CD4-positive, alpha-beta T cell treated with Interleukin-21 for 1 hour (primary cell): ENCODE results near the gene AGAP1.
"Not testable (repeated sequence)": the region's sequence is repeated elsewhere in the genome, so short reads cannot be mapped to it uniquely, and the experiment has no call there.

ENCODE experiments used
- DNase-seq: peaks from one replicate; pipeline ENCODE4 v3.0.0-alpha.2; 2020

Gene AGAP1

DNA sequence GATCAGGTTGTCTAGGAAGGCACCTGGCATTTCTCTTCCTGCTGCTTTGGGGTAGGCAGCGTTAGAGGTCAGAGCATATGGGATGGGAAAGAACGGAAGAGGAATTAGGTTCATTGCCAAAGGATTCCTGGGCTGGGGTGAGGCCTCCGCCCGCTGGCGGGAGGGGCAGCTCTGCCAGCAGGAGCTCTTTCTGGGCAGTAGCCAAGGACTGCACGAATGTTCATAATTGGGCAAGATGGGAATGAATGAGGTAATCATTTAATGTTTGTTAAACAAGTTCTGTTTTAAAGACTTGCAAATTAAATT is 253.9 kb downstream of the AGAP1 start:
- DNase-seq: no peak

- no peak for DNase-seq
Measured at GRCh38 chr2:235749121-235749770, 255.4 kb downstream of the AGAP1 start.

DNA sequence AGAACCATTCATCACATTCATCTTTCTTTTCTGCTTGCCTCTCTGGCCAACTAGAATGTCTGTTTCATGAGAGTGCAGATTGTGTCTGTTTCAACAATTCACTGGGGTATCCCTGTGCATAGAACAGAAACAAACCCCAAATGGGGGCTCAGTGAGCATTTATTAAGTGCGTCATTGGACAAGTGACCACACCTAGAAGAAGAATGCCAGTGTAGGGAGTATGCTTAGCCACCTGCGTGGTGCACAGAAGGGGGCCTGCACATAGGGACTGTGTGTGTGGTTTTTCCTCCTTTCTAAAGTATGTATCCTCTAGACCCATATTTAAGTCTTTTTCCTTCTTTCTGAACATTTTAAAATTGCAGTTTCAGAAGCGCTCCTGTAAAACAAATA is 255.9 kb downstream of the AGAP1 start:
- no peak for DNase-seq

GRCh38 chr2:235752846-235753245 is 259.0 kb downstream of the AGAP1 start:
- no peak for DNase-seq

- no peak for DNase-seq
Measured at GRCh38 chr2:235754357-235755207, 260.7 kb downstream of the AGAP1 start.

GRCh38 chr2:235756491-235756890 is 262.6 kb downstream of the AGAP1 start:
- DNase-seq: no peak

DNA sequence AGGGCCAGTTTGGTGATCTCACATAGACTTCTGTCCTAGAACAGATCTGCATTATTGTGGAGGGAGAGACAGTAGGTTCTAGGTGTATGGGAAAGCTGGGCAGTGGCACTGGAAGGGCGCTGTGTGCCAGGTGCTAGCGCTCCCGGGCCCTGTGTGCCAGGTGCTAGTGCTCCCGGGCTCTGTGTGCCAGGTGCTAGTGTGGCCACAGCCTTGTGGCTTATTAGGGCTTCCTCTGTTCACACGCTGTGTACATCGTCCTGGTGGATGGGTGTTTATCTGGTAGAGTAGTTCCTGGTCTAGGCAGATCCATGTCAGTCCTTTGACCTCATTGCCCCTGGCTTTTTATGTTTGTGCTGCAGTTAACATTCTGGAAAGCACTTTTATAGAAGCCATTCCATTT is 263.4 kb downstream of the AGAP1 start:
- DNase-seq: no peak

DNA sequence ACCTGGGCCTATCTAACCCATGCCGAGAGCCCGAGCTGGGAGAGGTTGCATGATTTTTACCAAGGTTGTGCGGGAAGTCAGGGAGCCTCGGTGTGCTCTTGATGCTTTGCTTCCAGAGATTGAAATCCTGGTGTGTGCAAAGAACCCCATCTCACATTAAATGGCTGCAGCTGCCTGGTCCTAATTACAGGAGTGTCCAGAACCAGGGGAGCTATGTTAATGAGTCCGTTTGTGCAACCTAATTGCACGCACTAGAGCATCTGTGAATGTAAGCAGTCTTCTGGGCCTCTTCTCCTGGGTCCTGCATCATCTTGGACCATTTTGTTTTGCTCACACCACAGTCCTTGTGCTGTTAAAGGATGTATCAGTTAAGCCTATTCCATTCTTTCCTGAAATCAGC is 263.8 kb downstream of the AGAP1 start:
- DNase-seq: no peak

- no peak for DNase-seq
Measured at GRCh38 chr2:235762832-235763598, 269.2 kb downstream of the AGAP1 start.

GRCh38 chr2:235763816-235764215 is 270.0 kb downstream of the AGAP1 start:
- DNase-seq: no peak

DNA sequence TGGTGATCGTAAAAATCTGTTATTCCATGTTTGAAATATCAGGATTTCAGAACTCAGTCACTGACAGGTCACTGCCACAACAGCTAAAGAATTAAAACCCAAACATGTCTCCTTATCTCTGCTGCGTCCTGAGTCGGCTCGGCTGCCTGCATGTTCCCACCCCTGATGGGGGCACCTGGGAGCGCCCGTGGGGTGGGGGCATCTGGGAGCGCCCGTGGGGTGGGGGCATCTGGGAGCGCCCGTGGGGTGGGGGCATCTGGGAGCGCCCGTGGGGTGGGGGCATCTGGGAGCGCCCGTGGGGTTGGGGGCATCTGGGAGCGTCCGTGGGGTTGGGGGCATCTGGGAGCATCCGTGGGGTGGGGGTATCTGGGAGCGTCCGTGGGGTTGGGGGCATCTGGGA is 270.6 kb downstream of the AGAP1 start:
- not testable (repeated sequence) for DNase-seq

- DNase-seq: no peak
Measured at GRCh38 chr2:235765181-235765820, 271.5 kb downstream of the AGAP1 start.

- peak; percentile 50 for DNase-seq
Measured at GRCh38 chr2:235766278-235766677, 272.4 kb downstream of the AGAP1 start.

- DNase-seq: no peak
Measured at GRCh38 chr2:235768606-235769005, 274.8 kb downstream of the AGAP1 start.

DNA sequence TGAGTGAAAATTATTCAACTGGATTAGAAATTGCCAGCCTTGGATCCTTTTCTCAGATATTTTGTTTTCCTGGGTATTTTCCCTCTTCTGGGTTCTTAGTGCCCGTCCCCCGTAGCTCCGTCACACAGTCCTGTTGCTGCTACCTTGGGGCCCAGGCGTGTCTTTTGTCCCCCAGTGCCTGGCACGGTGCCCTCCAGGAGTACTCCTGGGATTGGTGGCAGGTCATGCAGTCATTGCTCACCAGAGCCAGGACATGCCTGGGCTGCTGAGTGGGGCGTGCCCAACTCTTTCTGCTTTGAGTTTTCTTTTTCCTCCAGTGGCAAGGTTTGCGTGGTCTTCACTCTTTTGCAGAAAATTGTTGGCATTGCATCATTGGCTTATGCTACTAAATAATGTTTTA is 275.2 kb downstream of the AGAP1 start:
- DNase-seq: no peak

DNA sequence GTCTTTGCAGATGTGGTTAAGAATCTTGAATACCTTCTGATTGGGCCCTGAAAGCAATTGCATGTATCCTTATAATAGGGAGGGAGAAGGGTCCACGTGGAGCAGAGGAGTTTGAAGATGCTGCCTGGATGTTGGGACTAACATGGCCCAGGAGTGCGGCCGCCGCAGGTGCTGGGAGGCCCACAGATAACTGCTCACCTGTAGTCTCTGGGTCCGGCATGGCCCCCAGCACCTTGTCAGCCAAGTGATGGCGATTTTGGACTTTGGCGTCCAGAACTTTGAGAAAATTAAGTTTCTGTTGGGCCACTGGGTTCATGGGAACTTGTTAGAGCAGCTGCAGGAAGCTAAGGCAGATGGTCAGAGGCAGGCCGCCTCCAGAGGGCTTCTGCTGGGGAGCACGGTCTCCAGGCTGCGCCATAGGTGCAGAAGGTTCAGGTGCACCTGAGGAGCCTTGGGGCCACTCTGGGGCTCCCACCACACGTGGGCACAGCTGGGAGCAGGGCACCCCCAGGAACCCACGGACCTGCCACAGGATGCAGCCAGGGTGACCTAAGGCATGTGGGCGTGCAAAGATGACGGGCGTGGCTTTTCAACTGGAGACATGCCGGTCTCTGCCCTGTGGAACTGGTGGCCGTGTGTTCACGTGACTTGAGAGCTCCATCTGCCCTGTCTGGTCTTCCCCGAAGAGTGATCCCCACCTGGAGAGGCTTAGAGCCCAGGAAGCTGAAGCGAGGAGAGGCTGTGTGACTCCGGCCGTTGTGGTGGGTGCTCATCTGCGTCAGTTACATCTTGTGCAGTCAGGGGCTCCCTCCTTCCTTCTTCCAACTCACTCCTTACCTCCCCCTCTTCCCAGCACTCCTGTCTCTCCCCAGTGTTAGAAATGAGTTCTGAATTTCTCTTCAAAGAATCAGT is 277.3 kb downstream of the AGAP1 start:
- DNase-seq: no peak

GRCh38 chr2:235773188-235773928 is 279.5 kb downstream of the AGAP1 start:
- no peak for DNase-seq

GRCh38 chr2:235774153-235774870 is 280.5 kb downstream of the AGAP1 start:
- no peak for DNase-seq

DNA sequence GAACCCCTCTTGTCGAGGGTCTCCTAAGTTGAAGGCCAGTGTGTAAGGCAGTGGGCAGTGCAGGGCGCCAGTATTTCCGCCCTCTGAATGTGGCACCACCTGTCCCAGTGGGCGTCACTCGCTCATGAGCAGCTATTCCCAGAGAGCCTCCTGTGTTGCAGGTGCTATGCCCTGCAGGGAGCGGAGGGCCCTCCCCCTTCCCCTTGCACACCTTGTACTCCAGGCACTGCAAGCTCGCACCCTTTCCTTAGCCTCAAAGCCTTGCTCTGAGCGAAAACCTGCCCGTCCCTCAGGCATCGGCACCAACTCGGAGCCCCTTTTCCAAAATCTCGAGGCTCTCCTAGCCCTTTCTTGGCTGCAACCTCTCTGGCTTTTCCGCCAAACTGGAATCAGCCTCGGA is 282.7 kb downstream of the AGAP1 start:
- DNase-seq: no peak

- peak; percentile 45 for DNase-seq
Measured at GRCh38 chr2:235779444-235779896, 285.6 kb downstream of the AGAP1 start.

GRCh38 chr2:235780401-235780800 is 286.6 kb downstream of the AGAP1 start:
- no peak for DNase-seq
